Mucosa of stomach (tissue), 1 donor: ENCODE results near the gene RGS3.

Experiments used
- H3K27me3 ChIP-seq: one replicate; pipeline ENCODE4 v1.7.0; 2013; ENCODE audit warnings: mild to moderate bottlenecking, low read length; ENCODE audit not compliant: control insufficient read depth, insufficient read depth
- H3K36me3 ChIP-seq: one replicate; pipeline ENCODE4 v1.7.0; 2013; ENCODE audit warnings: low read length; ENCODE audit not compliant: control insufficient read depth, insufficient read depth
- H3K4me1 ChIP-seq: one replicate; pipeline ENCODE4 v1.7.0; 2013; ENCODE audit warnings: mild to moderate bottlenecking, low read length; ENCODE audit not compliant: control insufficient read depth, insufficient read depth
- H3K4me3 ChIP-seq: one replicate; pipeline ENCODE4 v1.7.0; 2013; ENCODE audit warnings: low read length
- H3K9ac ChIP-seq: one replicate; pipeline ENCODE4 v1.7.0; 2013; ENCODE audit warnings: mild to moderate bottlenecking, low read length, moderate library complexity
- H3K9me3 ChIP-seq: one replicate; pipeline ENCODE4 v1.7.0; 2013; ENCODE audit warnings: mild to moderate bottlenecking, low read length, moderate library complexity; ENCODE audit not compliant: control insufficient read depth
- donor health status: Pancreatic carcinoma.

The RGS3 gene

DNA sequence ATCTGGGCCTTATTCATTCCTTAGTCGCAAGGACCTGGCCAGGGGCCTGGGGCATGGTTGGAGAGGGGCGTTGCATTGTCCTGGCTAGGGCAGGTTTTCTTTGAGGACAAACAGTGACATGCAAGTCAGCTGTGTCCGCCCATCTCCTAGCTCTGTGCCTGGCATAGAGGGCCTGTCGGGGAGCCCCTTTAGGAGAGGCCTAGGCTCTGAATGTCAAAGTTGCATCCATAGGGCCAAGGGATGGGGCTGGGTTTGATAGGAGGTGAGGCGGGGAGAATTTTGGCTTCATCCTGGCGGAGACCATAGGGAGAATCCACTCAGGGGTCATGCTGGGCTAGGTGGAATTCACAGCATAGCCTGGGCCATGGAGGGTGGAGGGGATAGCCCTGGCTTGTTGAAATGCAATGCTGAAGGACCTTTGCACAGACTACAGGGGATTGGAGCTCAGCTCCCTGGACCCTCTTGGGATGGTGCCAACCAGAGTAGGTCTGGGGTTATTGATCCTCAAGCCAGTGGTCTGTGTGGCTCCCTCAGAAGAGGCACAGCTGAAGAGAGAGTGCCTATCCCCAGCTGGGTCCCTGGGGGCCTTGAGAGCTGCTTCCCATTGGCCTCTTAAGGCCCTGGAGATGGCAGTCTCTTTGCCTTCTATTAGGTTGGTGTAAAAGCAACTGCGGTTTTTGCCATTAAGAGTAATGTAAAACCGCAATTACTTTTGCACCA lies 104.0 kb downstream of the RGS3 start:
- Histone ChIP-seq H3K36me3 (no peaks in the 10 kb centered on the region), H3K4me3 (no peak overlapping the region), H3K9me3 (no peaks in the 10 kb centered on the region), H3K9ac (no peak overlapping the region), H3K27me3 (no peaks in the 10 kb centered on the region), H3K4me1 (peaks cover 88% of the 10 kb centered on the region)

DNA sequence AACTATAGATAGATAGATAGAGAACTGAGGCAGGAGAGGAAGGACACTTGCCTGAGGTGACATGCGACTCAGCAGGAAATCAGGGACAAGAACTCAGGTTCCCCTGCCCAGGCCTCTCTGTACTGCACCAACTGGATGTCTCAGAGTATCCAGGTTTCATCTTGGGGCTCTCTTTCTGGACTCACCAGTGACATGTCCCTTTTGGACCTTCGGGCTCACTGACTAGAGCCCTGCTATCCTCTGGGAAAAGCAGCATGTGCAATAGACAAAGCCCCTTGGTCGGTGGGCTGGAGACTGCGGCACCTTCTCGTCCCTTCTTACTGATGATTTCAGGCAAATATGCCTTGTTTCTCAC lies 104.5 kb downstream of the RGS3 start:
- Histone ChIP-seq H3K36me3 (no peaks in the 10 kb centered on the region), H3K4me1 (peaks cover 91% of the 10 kb centered on the region), H3K4me3 (no peak overlapping the region), H3K27me3 (no peaks in the 10 kb centered on the region), H3K9ac (no peak overlapping the region), H3K9me3 (no peaks in the 10 kb centered on the region)

- H3K4me3 ChIP-seq, result no peak overlapping the region
- H3K9ac ChIP-seq, result peak overlapping the region; percentile 12
- no peaks in the 10 kb centered on the region for H3K9me3 ChIP-seq
- peaks cover 84% of the 10 kb centered on the region for H3K4me1 ChIP-seq
- no peaks in the 10 kb centered on the region for H3K36me3 ChIP-seq
- no peaks in the 10 kb centered on the region for H3K27me3 ChIP-seq
Measured at GRCh38 chr9:113568571-113569321, 105.2 kb downstream of the RGS3 start.

- no peaks in the 10 kb centered on the region for H3K36me3 ChIP-seq
- H3K4me1 ChIP-seq, result peaks cover 81% of the 10 kb centered on the region
- no peaks in the 10 kb centered on the region for H3K9me3 ChIP-seq
- H3K4me3 ChIP-seq, result no peak overlapping the region
- H3K9ac ChIP-seq, result peak overlapping the region; percentile 12
- no peaks in the 10 kb centered on the region for H3K27me3 ChIP-seq
Measured at GRCh38 chr9:113569472-113570060, 106.0 kb downstream of the RGS3 start.

DNA sequence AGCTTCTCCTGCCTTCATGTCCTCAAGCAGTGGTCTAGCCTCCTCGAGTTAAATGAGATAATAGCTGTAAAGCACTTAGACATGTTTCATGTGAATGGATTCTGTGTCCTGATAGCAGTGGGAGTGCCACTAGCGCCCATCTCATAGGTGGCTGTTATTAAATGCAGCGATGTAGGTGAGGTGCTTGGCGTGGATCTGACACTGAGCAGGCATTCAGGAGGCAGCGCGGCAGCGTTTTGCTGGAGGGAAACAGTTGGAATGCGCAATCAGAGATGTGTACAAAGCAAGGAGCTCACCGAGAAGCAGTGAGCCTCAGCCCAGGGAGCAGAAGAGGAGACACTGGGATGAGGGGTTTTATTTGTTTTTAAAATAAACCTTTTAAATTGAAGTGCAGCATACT lies 106.6 kb downstream of the RGS3 start:
- Histone ChIP-seq H3K4me3 (no peak overlapping the region), H3K27me3 (no peaks in the 10 kb centered on the region), H3K36me3 (no peaks in the 10 kb centered on the region), H3K9me3 (no peaks in the 10 kb centered on the region), H3K4me1 (peaks cover 77% of the 10 kb centered on the region), H3K9ac (no peak overlapping the region)

DNA sequence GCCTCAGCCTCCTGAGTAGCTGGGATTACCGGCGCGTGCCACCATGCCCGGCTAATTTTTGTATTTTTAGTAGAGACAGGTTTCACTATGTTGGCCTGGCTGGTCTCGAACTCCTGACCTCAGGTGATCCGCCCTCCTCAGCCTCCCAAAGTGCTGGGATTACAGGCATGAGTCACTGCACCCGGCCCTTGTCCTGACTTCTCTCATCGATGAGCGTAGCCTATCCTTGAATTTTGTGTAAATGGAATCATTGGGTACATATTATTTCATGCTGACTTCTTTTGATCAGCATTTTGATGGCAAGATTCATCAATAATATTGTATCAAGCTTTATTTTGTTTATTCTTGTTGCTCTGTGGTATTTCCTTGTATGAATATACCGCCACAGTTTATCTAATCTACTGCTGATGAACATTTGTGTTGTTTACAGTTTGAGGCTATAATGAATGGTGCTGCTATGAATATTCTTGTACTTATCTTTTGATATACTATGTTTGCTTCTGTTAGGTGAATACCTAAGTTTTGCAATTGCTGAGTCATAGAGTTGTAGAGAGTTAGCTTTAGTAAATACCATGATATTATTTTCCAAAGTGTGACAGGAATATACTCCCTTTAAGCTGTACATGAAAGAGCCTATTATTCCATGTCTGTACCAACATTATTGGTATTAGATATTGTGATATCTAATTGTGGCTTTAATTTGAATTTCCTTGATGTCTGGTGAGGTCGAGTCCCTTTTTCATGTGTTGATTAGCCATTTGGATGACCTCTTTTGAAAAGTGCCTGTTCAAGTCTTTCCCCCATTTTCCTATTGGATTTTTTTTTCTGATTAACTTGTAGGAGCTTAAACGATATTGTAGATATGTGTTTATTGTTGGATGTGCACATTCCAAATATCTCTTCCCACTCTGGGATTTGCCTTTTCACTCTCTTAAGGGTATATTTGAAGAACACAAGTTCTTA lies 107.5 kb downstream of the RGS3 start:
- H3K9ac ChIP-seq, result no peak overlapping the region
- H3K36me3 ChIP-seq, result no peaks in the 10 kb centered on the region
- no peaks in the 10 kb centered on the region for H3K9me3 ChIP-seq
- no peaks in the 10 kb centered on the region for H3K27me3 ChIP-seq
- no peak overlapping the region for H3K4me3 ChIP-seq
- H3K4me1 ChIP-seq, result peaks cover 68% of the 10 kb centered on the region

DNA sequence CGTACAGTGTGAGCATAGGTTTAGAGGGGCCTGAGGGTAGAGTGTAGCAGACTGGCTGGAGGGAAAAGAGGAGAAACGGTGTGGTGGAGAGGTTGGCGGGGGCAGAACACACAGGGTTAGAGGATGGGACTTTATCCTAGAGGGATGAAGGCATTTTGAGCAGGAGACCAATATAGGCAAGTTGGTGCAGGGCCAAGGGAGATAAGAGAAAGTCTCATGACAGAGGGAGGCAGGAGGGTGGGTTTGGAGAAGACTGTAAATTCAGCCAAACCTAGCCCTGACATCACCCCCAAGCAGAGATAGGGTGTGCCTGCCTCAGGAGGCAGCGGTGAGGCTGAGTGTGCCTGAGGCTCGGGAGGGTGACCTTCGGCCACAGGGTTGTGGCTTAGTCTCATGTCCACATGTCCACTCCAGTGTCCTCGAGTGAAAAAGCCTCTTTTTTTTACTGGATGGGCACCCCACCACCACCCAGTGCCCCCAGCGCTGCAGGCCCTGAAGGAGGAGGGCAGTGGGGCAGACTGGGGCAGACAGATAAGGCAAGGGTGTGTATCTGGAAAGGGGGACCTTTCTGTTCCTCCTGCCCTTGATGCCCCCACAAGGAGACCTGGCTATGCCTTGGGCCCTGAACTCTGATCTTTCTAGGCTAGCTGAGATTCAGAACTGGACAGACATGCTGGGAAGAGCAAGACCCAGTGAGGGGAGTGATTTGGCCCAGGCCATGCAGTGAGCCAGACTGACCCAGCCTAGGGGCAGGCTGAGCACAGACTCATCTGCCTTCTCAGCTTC lies 108.7 kb downstream of the RGS3 start:
- H3K9me3 ChIP-seq, result no peaks in the 10 kb centered on the region
- no peak overlapping the region for H3K9ac ChIP-seq
- no peaks in the 10 kb centered on the region for H3K27me3 ChIP-seq
- no peak overlapping the region for H3K4me3 ChIP-seq
- H3K36me3 ChIP-seq, result no peaks in the 10 kb centered on the region
- peaks cover 58% of the 10 kb centered on the region for H3K4me1 ChIP-seq

GRCh38 chr9:113573046-113573958 lies 109.8 kb downstream of the RGS3 start:
- no peak overlapping the region for H3K9ac ChIP-seq
- no peaks in the 10 kb centered on the region for H3K36me3 ChIP-seq
- H3K9me3 ChIP-seq, result no peaks in the 10 kb centered on the region
- no peaks in the 10 kb centered on the region for H3K27me3 ChIP-seq
- no peak overlapping the region for H3K4me3 ChIP-seq
- H3K4me1 ChIP-seq, result peaks cover 58% of the 10 kb centered on the region

DNA sequence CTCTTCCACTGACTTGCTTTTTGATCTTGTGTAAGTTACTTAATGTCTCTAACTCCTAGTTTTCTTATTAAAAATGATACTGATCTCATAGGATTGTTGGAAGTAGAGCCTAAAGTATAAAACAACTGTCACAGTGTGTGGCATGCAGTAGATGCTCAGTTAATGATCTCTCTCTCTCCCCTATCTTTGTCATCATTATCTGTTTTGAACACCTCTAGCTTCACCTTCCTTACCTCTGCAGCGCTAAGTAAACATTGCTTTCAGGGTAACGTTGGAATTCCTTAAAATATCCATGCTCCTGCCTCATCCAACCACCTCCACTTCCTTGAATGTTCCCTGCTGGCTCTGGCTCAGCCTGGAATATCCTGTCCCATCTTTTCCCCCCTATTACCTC lies 110.4 kb downstream of the RGS3 start:
- H3K4me3 ChIP-seq, result no peak overlapping the region
- H3K27me3 ChIP-seq, result no peaks in the 10 kb centered on the region
- peaks cover 58% of the 10 kb centered on the region for H3K4me1 ChIP-seq
- no peaks in the 10 kb centered on the region for H3K36me3 ChIP-seq
- H3K9me3 ChIP-seq, result no peaks in the 10 kb centered on the region
- H3K9ac ChIP-seq, result no peak overlapping the region

DNA sequence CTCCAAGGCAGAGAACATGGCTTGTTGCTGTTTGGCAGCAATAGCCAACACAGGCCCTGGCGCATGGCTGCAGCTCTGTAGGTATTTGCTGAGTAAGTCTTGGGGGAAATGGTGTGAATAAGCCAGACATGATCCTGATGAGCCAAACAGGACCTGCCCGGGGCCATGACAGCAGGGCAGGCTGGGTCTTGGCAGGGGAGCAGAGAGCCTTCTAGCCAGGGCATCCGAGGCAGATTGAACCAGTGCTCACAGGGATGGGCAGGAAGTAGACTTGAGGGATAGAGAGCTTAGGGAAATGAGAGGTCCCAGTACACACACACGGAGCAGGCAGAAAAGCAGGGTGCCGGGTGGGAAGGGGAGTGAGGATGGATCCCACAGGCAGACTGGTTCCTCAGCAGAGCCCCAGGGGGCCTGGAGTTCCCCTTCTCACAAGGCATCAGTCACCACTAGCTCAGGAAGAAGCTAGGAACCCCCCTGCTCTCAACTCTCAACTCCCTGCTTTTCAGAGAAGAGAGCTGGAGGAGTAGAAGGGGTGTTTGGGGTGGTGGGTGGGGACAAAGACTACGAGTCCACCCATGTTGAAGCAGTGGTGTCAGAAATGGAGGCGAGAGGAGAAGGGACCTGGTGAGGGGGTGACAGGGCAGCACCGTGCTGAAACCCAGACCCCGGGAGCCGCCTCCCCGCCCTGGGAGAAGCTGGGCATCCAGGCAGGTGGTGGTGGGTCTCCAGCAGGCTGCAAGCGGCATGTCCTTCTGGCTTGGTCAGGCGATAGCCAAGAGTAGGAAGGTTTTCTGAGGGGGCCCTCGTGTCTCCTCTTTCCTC lies 111.1 kb downstream of the RGS3 start:
- Histone ChIP-seq H3K4me1 (peaks cover 58% of the 10 kb centered on the region), H3K4me3 (no peak overlapping the region), H3K36me3 (no peaks in the 10 kb centered on the region), H3K9me3 (no peaks in the 10 kb centered on the region), H3K9ac (no peak overlapping the region), H3K27me3 (no peaks in the 10 kb centered on the region)
